ENCODE results near the gene APBB1. TPM values are rescaled to one million over a fixed set of nuclear protein-coding genes. Genes with fewer than 3 reads are reported as not detected.

APBB1 gene
- polyA plus RNA-seq, 1 experiment = 62.5 TPM

DNA sequence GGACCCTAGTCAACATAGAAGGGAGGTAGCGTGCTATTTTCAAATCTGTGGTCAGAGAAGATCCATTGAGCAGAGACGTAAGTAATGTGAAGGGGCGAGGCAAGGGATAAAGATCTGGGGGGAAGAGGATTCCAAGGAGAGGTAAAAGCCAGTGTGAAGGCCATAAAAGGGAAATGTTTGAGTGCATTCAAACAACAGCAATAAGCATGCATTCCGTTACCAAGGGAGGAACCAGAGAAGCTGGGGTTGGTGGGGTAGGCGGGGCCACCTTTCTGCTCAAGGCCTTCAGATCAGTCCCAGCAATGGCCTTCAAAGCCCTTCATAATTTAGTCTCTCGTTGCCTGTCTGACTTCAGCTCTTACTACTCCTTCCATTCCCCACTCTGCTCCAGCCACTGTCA lies 47.1 kb downstream of the APBB1 start:
- CTCF ChIA-PET = interaction anchor here (0.6 to 9.4 kb wide), 3 partner anchors 9 to 333 kb away, joined by 3 to 98 read pairs (median 5); no protein-coding TSS in a partner anchor
- no peak for DNase-seq (ENCODE audit: low read depth)
- Histone ChIP-seq H3K27me3 (ENCODE audit: control insufficient read depth, insufficient read depth, low read length) (peaks cover 2% of the 10 kb centered on the region), H3K36me3 (ENCODE audit: control insufficient read depth, insufficient read depth, low read length) (no peaks in the 10 kb centered on the region), H3K4me3 (ENCODE audit: low read depth, low read length) (no peak overlapping the region)
- POLR2A ChIA-PET = no interaction called here
- no peak for TF ChIP-seq CTCF (IDR thresholded peaks at IDR 0.05; ENCODE audit: insufficient read depth, low read depth, low read length)

DNA sequence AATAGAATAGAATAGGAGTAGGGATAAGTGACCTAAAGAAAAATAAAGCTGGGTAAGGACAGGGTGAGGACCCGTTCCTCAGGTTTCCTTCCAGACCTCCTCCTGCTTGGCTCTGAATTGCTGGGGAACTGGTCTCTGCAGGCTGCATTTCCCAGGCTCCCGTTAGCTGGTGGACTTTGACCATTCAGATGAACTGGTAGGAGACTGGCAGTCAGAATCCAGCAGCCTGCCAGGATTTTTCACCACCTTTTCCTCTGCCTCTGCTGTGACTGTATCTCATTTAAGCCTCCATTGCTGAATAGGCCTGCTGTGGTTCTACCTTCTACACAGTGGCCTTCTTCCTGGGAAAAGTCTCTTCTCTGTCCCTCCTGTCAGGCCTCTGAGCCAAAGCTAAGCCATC lies 53.2 kb downstream of the APBB1 start:
- no peak for DNase-seq (ENCODE audit: low read depth)
- Histone ChIP-seq H3K4me3 (ENCODE audit: low read depth, low read length) (no peak overlapping the region), H3K27me3 (ENCODE audit: control insufficient read depth, insufficient read depth, low read length) (peaks cover 2% of the 10 kb centered on the region; the same call in 1 of the 2 replicates), H3K36me3 (ENCODE audit: control insufficient read depth, insufficient read depth, low read length) (no peaks in the 10 kb centered on the region)
- ChIA-PET POLR2A (no interaction called here), CTCF (interaction anchor here (0.6 to 6.2 kb wide), 3 partner anchors 9 to 97 kb away, joined by 3 to 98 read pairs (median 17); no protein-coding TSS in a partner anchor)
- no peak for TF ChIP-seq CTCF (IDR thresholded peaks at IDR 0.05; ENCODE audit: insufficient read depth, low read depth, low read length)

DNA sequence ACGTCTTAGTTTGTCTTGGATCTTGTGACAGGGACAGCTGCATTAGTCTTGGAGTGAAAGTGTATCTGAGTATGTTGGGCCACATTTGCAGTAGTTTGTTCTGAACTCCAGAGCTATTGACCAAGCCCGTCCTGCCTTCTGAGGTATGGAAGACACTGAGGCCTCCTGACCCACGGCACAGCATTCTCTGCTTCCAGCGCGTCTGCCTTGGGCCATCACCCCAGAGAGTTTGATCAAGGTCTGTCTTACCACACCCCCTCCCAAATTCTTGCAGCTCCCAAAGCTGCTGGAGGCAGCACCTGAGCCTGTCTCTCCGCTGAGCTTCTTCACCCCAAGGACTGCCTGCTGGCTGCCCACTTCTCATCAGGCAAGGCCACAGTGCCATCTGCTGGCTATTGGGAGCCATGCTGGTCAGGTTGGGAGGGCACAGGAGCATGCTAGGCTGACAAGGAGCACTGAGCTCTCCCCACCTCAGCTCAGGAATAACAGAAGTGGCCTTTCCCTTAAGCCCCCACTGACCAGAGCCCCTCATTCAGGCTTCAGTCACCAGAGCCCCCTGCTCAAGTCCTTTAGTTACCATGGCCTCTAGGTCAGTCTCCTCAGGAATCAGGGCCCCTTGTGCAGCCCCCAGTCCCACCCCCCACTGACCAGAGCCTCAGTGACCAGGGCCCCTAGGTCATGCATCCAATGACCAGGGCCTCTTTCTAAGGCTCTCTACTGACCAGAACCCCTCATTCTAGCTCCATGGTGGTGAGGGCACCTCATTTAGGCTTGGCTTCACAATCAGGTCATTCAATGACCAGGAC lies 55.8 kb downstream of the APBB1 start:
- ChIA-PET CTCF (interaction anchor here (0.6 to 6.2 kb wide), 47 partner anchors 10 to 887 kb away, joined by 3 to 98 read pairs (median 5); partner anchors contain the start of genes CAVIN3, CCKBR, CNGA4 and OR56A1), POLR2A (interaction anchor here (1.0 kb wide), 1 partner anchor 113 kb away, joined by 3 read pairs; no protein-coding TSS in a partner anchor)
- no peaks in the 10 kb centered on the region for H3K36me3 ChIP-seq (ENCODE audit: control insufficient read depth, insufficient read depth, low read length)
- H3K4me3 ChIP-seq (ENCODE audit: low read depth, low read length) = no peak overlapping the region
- H3K27me3 ChIP-seq (ENCODE audit: control insufficient read depth, insufficient read depth, low read length) = peaks cover 2% of the 10 kb centered on the region; the same call in 1 of the 2 replicates
- TF ChIP-seq CTCF (IDR thresholded peaks at IDR 0.05; ENCODE audit: insufficient read depth, low read depth, low read length) = peak; percentile 98
- DNase-seq (ENCODE audit: low read depth) = no peak

GRCh38 chr11:6362185-6362872 lies 56.6 kb downstream of the APBB1 start:
- POLR2A ChIA-PET = interaction anchor here (1.0 kb wide), 1 partner anchor 112 kb away, joined by 3 read pairs; no protein-coding TSS in a partner anchor
- TF ChIP-seq CTCF (IDR thresholded peaks at IDR 0.05; ENCODE audit: insufficient read depth, low read depth, low read length) = no peak
- Histone ChIP-seq H3K36me3 (ENCODE audit: control insufficient read depth, insufficient read depth, low read length) (no peaks in the 10 kb centered on the region), H3K4me3 (ENCODE audit: low read depth, low read length) (no peak overlapping the region), H3K27me3 (ENCODE audit: control insufficient read depth, insufficient read depth, low read length) (peaks cover 1% of the 10 kb centered on the region; the same call in 1 of the 2 replicates)
- no peak for DNase-seq (ENCODE audit: low read depth)
- CTCF ChIA-PET = interaction anchor here (0.6 to 6.2 kb wide), 45 partner anchors 9 to 887 kb away, joined by 3 to 98 read pairs (median 5); partner anchors contain the start of genes CAVIN3, CCKBR, CNGA4 and OR56A1

- no peak for TF ChIP-seq CTCF (IDR thresholded peaks at IDR 0.05; ENCODE audit: insufficient read depth, low read depth, low read length)
- no peaks in the 10 kb centered on the region for H3K27me3 ChIP-seq (ENCODE audit: control insufficient read depth, insufficient read depth, low read length)
- no peak overlapping the region for H3K4me3 ChIP-seq (ENCODE audit: low read depth, low read length)
- POLR2A ChIA-PET = no interaction called here
- CTCF ChIA-PET = interaction anchor here (1.2 to 6.2 kb wide), 4 partner anchors 15 to 108 kb away, joined by 3 to 98 read pairs (median 80); no protein-coding TSS in a partner anchor
- no peak for DNase-seq (ENCODE audit: low read depth)
- H3K36me3 ChIP-seq (ENCODE audit: control insufficient read depth, insufficient read depth, low read length) = no peaks in the 10 kb centered on the region
Measured at GRCh38 chr11:6360183-6360582, 58.7 kb downstream of the APBB1 start.

All from BJ (cell line).